Lung (tissue), 12 donors: Measurements from ENCODE around the gene ZNF335. TPM values are rescaled to one million over a fixed set of nuclear protein-coding genes. Genes with fewer than 3 reads are reported as not detected.

ENCODE experiments used
- ATAC-seq: fragments of 200-7000 bp; cut with Tn5 transposase; one replicate; pipeline ENCODE4 v1.9.1; 2020; ENCODE audit warnings: moderate number of reproducible peaks; ENCODE audit not compliant: insufficient read depth, low FRiP score
- DNase-seq, 3 donors: peaks; one replicate each; pipeline ENCODE4 v3.0.0-alpha.2; 2013 to 2017
- H3K27ac ChIP-seq, 2 donors: one replicate each; pipeline ENCODE4 v1.5.1; 2013; ENCODE audit warnings: mild to moderate bottlenecking in 2 of 2, moderate library complexity in 2 of 2, control low read depth in 1 of 2, inconsistent platforms in 1 of 2, low read depth in 1 of 2, low read length in 1 of 2
- H3K27me3 ChIP-seq, 3 donors: one replicate each; pipeline ENCODE4 v1.5.1; 2013; ENCODE audit warnings: low read length in 2 of 3; ENCODE audit not compliant: control insufficient read depth in 3 of 3, insufficient read depth in 3 of 3
- H3K36me3 ChIP-seq, 4 donors: one replicate each; pipeline ENCODE4 v1.5.1; 2013; ENCODE audit warnings: low read length in 4 of 4, mild to moderate bottlenecking in 1 of 4, moderate library complexity in 1 of 4; ENCODE audit not compliant: control insufficient read depth in 4 of 4, insufficient read depth in 4 of 4
- H3K4me1 ChIP-seq, 5 donors: one replicate each; pipeline ENCODE4 v1.5.1; 2013; ENCODE audit warnings: low read length in 5 of 5, mild to moderate bottlenecking in 2 of 5, moderate library complexity in 1 of 5; ENCODE audit not compliant: control insufficient read depth in 5 of 5, insufficient read depth in 5 of 5
- H3K4me3 ChIP-seq: one replicate; pipeline ENCODE4 v1.5.1; 2013; ENCODE audit warnings: mild to moderate bottlenecking, control low read depth, moderate library complexity
- H3K9ac ChIP-seq, 2 donors: one replicate each; pipeline ENCODE4 v1.5.1; 2013; ENCODE audit warnings: low read length in 2 of 2, control low read depth in 1 of 2; ENCODE audit not compliant: insufficient read depth in 1 of 2
- H3K9me3 ChIP-seq, 4 donors: one replicate each; pipeline ENCODE4 v1.5.1; 2013; ENCODE audit warnings: low read length in 3 of 4, mild to moderate bottlenecking in 1 of 4, moderate library complexity in 1 of 4; ENCODE audit not compliant: control insufficient read depth in 4 of 4, insufficient read depth in 3 of 4
- CTCF ChIP-seq: IDR thresholded peaks from 2 replicates; pipeline ENCODE4 v1.5.1; 2012; ENCODE audit warnings: mild to moderate bottlenecking; ENCODE audit errors: control extremely low read depth, extremely low read depth
- whole genome bisulfite sequencing, 2 donors: extraction: QIAGEN DNeasy Blood & Tissue Kit; methylation state at CpG; one replicate each; pipeline ENCODE4 v1.1.7; 2013; 5-methylcytosine and 5-hydroxymethylcytosine counted together
- polyA plus RNA-seq, 2 donors: library from polyadenylated mRNA; stranded (reverse); fragments of 200-250 nt; gene quantifications; one replicate each; pipeline ENCODE4 v1.2.1, GENCODE V29; 2013
- total RNA-seq, 2 donors: library from RNA; depleted of rRNA in 1 of 2; stranded (reverse); fragments of >200 nt in 1 of 2; gene quantifications; one replicate each; pipeline ENCODE4 v1.2.1, GENCODE V29; 2014 to 2021
- donor health status: control.
- donor health status: control.
- donor health status: Bipolar disorder and iron deficiency.
- donor health status: healthy.
- donor health status: DM: yes; HTN: yes; CAD: no.

Gene ZNF335
- total and polyA plus RNA-seq, 4 donors: 12.8 to 23.6 (median 16.0) TPM

GRCh38 chr20:45999557-46000261 lies 27.7 kb upstream of the ZNF335 start:
- 82 to 93% methylated on average over 4 of the region's 4 CpGs for WGBS, 2 donors
- Histone ChIP-seq H3K27ac (no peak overlapping the region), H3K36me3 (no peaks in the 10 kb centered on the region), H3K9me3 (no peaks in the 10 kb centered on the region), H3K9ac (no peak overlapping the region), H3K4me1 (peaks cover 0 to 2% (median 0%) of the 10 kb centered on the region in 5 donors), H3K4me3 (no peak overlapping the region), H3K27me3 (peaks cover 4 to 15% (median 5%) of the 10 kb centered on the region in 3 donors)
- TF ChIP-seq CTCF: no peak
- ATAC-seq (no peak), DNase-seq (no peak)

- TF ChIP-seq CTCF: no peak
- Histone ChIP-seq H3K36me3 (no peaks in the 10 kb centered on the region), H3K9ac (no peak overlapping the region), H3K4me1 (peaks cover 0 to 2% (median 0%) of the 10 kb centered on the region in 5 donors), H3K27ac (no peak overlapping the region), H3K27me3 (peaks cover 2 to 12% (median 5%) of the 10 kb centered on the region in 3 donors), H3K4me3 (no peak overlapping the region), H3K9me3 (no peaks in the 10 kb centered on the region)
- no peak for DNase-seq
- 56 to 64% methylated on average over 4 of the region's 4 CpGs for WGBS, 2 donors
- peak; percentile 59 for ATAC-seq
Measured at GRCh38 chr20:45998761-45999160, 26.8 kb upstream of the ZNF335 start.

- no peak for TF ChIP-seq CTCF
- ATAC-seq (peak; percentile 61), DNase-seq (no peak)
- H3K9ac ChIP-seq: no peak overlapping the region
- H3K36me3 ChIP-seq: no peaks in the 10 kb centered on the region
- H3K4me1 ChIP-seq: peaks cover 0 to 2% (median 0%) of the 10 kb centered on the region in 5 donors
- H3K4me3 ChIP-seq: no peak overlapping the region
- no peak overlapping the region for H3K27ac ChIP-seq
- H3K27me3 ChIP-seq: peaks cover 2 to 11% (median 5%) of the 10 kb centered on the region in 3 donors
- WGBS, 2 donors: 34 to 47% methylated on average over 2 of the region's 2 CpGs
- H3K9me3 ChIP-seq: no peaks in the 10 kb centered on the region
Measured at GRCh38 chr20:45998337-45998736, 26.3 kb upstream of the ZNF335 start.
